NB4 (cell line): Measurements from ENCODE around the gene FRAS1.

Experiments
- POLR2A ChIP-seq: IDR thresholded peaks from 2 replicates; pipeline ENCODE4 v1.6.1; 2011; ENCODE audit warnings: mild to moderate bottlenecking; ENCODE audit not compliant: insufficient read length; ENCODE audit errors: extremely low read depth
- TF ChIP-seq, protein P1 (sequence below): IDR thresholded peaks from one replicate; pipeline ENCODE4 v1.5.1; 2012; ENCODE audit warnings: low read depth, low read length

DNA sequence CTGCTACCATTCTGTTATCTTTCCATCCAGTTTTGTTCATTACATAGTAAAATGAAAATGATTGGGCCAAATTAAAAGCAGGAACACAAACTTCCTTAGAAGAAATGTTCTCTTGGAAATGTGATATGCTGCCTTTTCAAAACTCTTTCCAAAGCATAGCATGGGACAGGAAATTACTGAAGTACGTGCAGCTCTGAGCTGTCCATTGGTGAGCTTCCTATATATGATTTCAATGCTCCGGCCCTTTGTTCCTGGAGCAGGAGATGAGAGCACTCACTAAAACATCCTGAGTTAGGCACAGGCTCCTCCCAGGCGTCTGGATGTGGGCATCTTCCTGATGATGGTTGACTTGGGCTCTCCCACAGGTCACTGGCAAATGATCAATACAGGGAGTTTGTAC lies 461.4 kb downstream of the FRAS1 start:
- TF ChIP-seq, protein P1, sequence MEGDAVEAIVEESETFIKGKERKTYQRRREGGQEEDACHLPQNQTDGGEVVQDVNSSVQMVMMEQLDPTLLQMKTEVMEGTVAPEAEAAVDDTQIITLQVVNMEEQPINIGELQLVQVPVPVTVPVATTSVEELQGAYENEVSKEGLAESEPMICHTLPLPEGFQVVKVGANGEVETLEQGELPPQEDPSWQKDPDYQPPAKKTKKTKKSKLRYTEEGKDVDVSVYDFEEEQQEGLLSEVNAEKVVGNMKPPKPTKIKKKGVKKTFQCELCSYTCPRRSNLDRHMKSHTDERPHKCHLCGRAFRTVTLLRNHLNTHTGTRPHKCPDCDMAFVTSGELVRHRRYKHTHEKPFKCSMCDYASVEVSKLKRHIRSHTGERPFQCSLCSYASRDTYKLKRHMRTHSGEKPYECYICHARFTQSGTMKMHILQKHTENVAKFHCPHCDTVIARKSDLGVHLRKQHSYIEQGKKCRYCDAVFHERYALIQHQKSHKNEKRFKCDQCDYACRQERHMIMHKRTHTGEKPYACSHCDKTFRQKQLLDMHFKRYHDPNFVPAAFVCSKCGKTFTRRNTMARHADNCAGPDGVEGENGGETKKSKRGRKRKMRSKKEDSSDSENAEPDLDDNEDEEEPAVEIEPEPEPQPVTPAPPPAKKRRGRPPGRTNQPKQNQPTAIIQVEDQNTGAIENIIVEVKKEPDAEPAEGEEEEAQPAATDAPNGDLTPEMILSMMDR, result no peak
- no peak for TF ChIP-seq POLR2A
